ENCODE measurements around the gene TMCO4. TPM values are rescaled to one million over a fixed set of nuclear protein-coding genes. Genes with fewer than 3 reads are reported as not detected.

The TMCO4 gene
- total and polyA plus RNA-seq, 2 donors (not counting 3 experiments of a cell fraction or from before 2014, with no cell fraction given), result 7.6 to 10.3 TPM

- Histone ChIP-seq H3K27me3 (ENCODE audit: control insufficient read depth in 2 of 2, insufficient read depth in 2 of 2, low read length in 2 of 2) (no peaks in the 10 kb centered on the region), H3K9me1 (replicated peaks; ENCODE audit: control insufficient read depth, extremely low read depth, insufficient read depth, low read length) (no peaks in the 10 kb centered on the region), H2AFZ (ENCODE audit: low read depth, low read length) (no peak overlapping the region), H4K20me1 (replicated peaks; ENCODE audit: control insufficient read depth, extremely low read depth, insufficient read depth, low read length) (no peaks in the 10 kb centered on the region), H3K36me3 (ENCODE audit: control insufficient read depth in 2 of 2, extremely low read depth in 1 of 2, insufficient read depth in 2 of 2, low read length in 2 of 2) (no peaks in the 10 kb centered on the region), H3K27ac (ENCODE audit: insufficient read depth, low read depth, low read length) (no peak overlapping the region), H3K9me3 (replicated peaks; ENCODE audit: control insufficient read depth, insufficient read depth, low read length) (no peaks in the 10 kb centered on the region), H3K4me1 (ENCODE audit: control insufficient read depth, extremely low read depth, insufficient read depth, low read length) (no peaks in the 10 kb centered on the region), H3K4me3 (replicated peaks in 1 of 3; ENCODE audit: insufficient read depth in 1 of 3, low read depth in 1 of 3, low read length in 3 of 3) (no peak overlapping the region), H3K9ac (replicated peaks; ENCODE audit: extremely low read depth, insufficient read depth, low read length) (no peak overlapping the region), H3K4me2 (ENCODE audit: insufficient read depth, low read length) (no peak overlapping the region), H3K79me2 (ENCODE audit: control insufficient read depth, insufficient read depth, low read length) (no peaks in the 10 kb centered on the region)
- ChIA-PET CTCF (no interaction called here), POLR2A (no interaction called here)
- no peak for DNase-seq (ENCODE audit: low read depth, low spot score)
- dilution Hi-C loops (cut with MboI; ENCODE audit: extremely low pct_ligation_motif_present, low sequenced_read_pairs) (no loop called here), intact Hi-C loops (cut with micrococcal nuclease) (no loop called here)
- TF ChIP-seq JUN (IDR thresholded peaks at IDR 0.05; ENCODE audit: borderline replicate concordance, insufficient read depth, insufficient read length, low read depth), result no peak
- no peak for TF ChIP-seq EZH2 (IDR thresholded peaks at IDR 0.05; ENCODE audit: borderline replicate concordance, low read depth, low read length, severe bottlenecking)
- TF ChIP-seq FOS (IDR thresholded peaks at IDR 0.05; ENCODE audit: borderline replicate concordance, insufficient read depth, low read length), result no peak
- no peak for TF ChIP-seq MAX (IDR thresholded peaks at IDR 0.05; ENCODE audit: insufficient read depth, insufficient read length)
- BruUV-seq (replicated peaks), result no TSS peak
- FAIRE-seq, result no peak
These were observed 55.4 kb downstream of the TMCO4 start for GRCh38 chr1:19744335-19744743.

DNA sequence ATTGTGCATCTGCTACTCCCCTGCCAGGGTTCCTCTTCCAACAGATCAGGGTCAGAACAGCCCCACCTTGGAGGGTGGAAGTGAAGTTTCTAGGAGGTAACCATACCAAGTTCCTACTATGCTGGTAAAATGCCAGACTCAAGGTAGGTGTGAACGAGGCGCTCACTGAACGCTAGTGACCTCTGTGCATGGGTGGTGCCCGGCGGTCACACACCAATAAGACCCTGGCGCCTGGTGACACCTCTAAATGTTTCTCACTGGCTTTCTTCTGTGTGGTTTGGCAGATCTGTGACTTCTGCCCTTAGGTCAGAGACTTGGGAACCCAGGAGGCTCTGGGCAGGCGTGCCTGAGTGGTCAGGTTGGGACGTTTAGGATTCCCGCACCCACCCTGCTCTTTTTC, 55.9 kb downstream of the TMCO4 start:
- no peak for FAIRE-seq
- Histone ChIP-seq H3K9me3 (replicated peaks; ENCODE audit: control insufficient read depth, insufficient read depth, low read length) (no peaks in the 10 kb centered on the region), H3K9me1 (replicated peaks; ENCODE audit: control insufficient read depth, extremely low read depth, insufficient read depth, low read length) (no peaks in the 10 kb centered on the region), H3K4me2 (ENCODE audit: insufficient read depth, low read length) (no peak overlapping the region), H3K9ac (replicated peaks; ENCODE audit: extremely low read depth, insufficient read depth, low read length) (no peak overlapping the region), H3K27ac (ENCODE audit: insufficient read depth, low read depth, low read length) (no peak overlapping the region), H3K27me3 (ENCODE audit: control insufficient read depth in 2 of 2, insufficient read depth in 2 of 2, low read length in 2 of 2) (no peaks in the 10 kb centered on the region), H2AFZ (ENCODE audit: low read depth, low read length) (no peak overlapping the region), H3K36me3 (ENCODE audit: control insufficient read depth in 2 of 2, extremely low read depth in 1 of 2, insufficient read depth in 2 of 2, low read length in 2 of 2) (no peaks in the 10 kb centered on the region), H3K4me3 (replicated peaks in 1 of 3; ENCODE audit: insufficient read depth in 1 of 3, low read depth in 1 of 3, low read length in 3 of 3) (no peak overlapping the region), H4K20me1 (replicated peaks; ENCODE audit: control insufficient read depth, extremely low read depth, insufficient read depth, low read length) (no peaks in the 10 kb centered on the region), H3K4me1 (ENCODE audit: control insufficient read depth, extremely low read depth, insufficient read depth, low read length) (no peaks in the 10 kb centered on the region), H3K79me2 (ENCODE audit: control insufficient read depth, insufficient read depth, low read length) (no peaks in the 10 kb centered on the region)
- DNase-seq (ENCODE audit: low read depth, low spot score), result no peak
- intact Hi-C loops (cut with micrococcal nuclease), result no loop called here
- BruUV-seq (replicated peaks), result no TSS peak
- CTCF ChIA-PET, result interaction anchor here (1.0 kb wide), 1 partner anchor 68 kb away, joined by 3 read pairs; no protein-coding TSS in a partner anchor
- TF ChIP-seq, protein P1, sequence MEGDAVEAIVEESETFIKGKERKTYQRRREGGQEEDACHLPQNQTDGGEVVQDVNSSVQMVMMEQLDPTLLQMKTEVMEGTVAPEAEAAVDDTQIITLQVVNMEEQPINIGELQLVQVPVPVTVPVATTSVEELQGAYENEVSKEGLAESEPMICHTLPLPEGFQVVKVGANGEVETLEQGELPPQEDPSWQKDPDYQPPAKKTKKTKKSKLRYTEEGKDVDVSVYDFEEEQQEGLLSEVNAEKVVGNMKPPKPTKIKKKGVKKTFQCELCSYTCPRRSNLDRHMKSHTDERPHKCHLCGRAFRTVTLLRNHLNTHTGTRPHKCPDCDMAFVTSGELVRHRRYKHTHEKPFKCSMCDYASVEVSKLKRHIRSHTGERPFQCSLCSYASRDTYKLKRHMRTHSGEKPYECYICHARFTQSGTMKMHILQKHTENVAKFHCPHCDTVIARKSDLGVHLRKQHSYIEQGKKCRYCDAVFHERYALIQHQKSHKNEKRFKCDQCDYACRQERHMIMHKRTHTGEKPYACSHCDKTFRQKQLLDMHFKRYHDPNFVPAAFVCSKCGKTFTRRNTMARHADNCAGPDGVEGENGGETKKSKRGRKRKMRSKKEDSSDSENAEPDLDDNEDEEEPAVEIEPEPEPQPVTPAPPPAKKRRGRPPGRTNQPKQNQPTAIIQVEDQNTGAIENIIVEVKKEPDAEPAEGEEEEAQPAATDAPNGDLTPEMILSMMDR (IDR thresholded peaks at IDR 0.05; ENCODE audit: extremely low read depth in 1 of 2, insufficient read depth in 1 of 2, low read depth in 1 of 2, low read length in 2 of 2), result no peak
- TF ChIP-seq MYC (IDR thresholded peaks at IDR 0.05; ENCODE audit: low read depth, low read length), result no peak
- TF ChIP-seq JUN (IDR thresholded peaks at IDR 0.05; ENCODE audit: borderline replicate concordance, insufficient read depth, insufficient read length, low read depth), result no peak
- no peak for TF ChIP-seq POLR2A (IDR thresholded peaks at IDR 0.05; ENCODE audit: low read depth, low read length)
- TF ChIP-seq GATA2 (IDR thresholded peaks at IDR 0.05; ENCODE audit: insufficient read depth, insufficient read length, low read depth, low read length), result no peak
- no peak for TF ChIP-seq FOS (IDR thresholded peaks at IDR 0.05; ENCODE audit: borderline replicate concordance, insufficient read depth, low read length)
- no peak for TF ChIP-seq POLR2AphosphoS5 (IDR thresholded peaks at IDR 0.05; ENCODE audit: insufficient read depth, low read depth, low read length)
- TF ChIP-seq EZH2 (IDR thresholded peaks at IDR 0.05; ENCODE audit: borderline replicate concordance, low read depth, low read length, severe bottlenecking), result no peak
- no peak for TF ChIP-seq MAX (IDR thresholded peaks at IDR 0.05; ENCODE audit: insufficient read depth, insufficient read length)
- POLR2A ChIA-PET, result no interaction called here
- dilution Hi-C loops (cut with MboI; ENCODE audit: extremely low pct_ligation_motif_present, low sequenced_read_pairs), result no loop called here
